ENCODE results near the gene TMEM45B. TPM values are rescaled to one million over a fixed set of nuclear protein-coding genes. Genes with fewer than 3 reads are reported as not detected.

The TMEM45B gene
- total RNA-seq, 1 donor from 2014 or later: not detected

DNA sequence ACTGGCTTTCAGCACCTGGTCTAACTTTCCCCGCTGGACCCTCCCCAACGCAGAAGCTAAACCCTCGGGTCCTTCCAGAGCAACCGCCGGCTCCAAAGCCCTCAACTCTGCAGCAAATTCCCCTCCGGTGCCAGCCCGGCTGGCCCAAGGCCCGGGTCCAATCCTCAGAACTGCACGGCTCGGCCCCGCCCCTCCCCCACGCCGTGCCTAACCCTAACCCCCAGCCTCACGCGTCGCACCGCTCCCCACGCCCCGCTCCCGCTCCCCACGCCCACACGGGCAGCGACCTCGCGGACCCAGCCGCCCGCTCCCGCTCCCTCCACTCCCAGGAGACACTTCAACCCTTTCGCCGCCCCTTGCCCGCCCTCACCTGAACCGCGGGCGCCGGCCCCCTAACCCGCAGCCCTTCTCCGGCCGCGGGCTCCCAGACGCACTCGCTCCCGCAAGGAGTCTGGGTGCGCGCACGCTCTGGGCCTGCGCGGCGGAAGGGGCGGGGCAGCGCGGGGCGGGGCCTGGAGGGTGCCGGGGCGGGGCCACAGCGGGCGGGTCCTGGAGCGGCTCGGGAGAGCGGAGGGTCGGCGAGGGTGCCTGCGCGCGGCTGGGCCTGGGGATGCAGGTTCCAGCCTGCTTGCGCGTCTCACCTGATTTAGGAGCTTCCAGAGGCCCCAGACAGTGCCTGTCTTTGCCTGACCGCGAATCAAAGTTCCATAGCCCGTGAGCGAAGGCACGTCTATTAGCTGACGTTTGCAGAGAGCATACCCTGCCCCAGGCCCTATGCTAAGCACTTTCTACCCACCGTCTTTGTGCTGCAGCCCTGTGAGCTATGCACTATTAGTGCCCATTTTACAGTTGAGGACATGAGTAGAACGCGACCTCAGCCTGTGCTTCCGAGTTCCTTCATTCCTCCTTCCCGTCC, 79.7 kb downstream of the TMEM45B start, which contains the start of gene NFRKB:
TSS of gene NFRKB (minus strand) at position 453 of the 916 bp plus-strand sequence. CDS start 2,729 bp downstream, outside the sequence.
- no peaks in the 10 kb centered on the region for H3K27me3 Mint-ChIP-seq (ENCODE audit: low read depth)
- peak; percentile 88 for DNase-seq (ENCODE audit: low read depth, low spot score)
- H3K4me3 Mint-ChIP-seq: peak within 1 kb of the TSS; percentile 94
- peaks cover 26% of the 10 kb centered on the region for H3K4me1 Mint-ChIP-seq
- TF ChIP-seq, protein P1, sequence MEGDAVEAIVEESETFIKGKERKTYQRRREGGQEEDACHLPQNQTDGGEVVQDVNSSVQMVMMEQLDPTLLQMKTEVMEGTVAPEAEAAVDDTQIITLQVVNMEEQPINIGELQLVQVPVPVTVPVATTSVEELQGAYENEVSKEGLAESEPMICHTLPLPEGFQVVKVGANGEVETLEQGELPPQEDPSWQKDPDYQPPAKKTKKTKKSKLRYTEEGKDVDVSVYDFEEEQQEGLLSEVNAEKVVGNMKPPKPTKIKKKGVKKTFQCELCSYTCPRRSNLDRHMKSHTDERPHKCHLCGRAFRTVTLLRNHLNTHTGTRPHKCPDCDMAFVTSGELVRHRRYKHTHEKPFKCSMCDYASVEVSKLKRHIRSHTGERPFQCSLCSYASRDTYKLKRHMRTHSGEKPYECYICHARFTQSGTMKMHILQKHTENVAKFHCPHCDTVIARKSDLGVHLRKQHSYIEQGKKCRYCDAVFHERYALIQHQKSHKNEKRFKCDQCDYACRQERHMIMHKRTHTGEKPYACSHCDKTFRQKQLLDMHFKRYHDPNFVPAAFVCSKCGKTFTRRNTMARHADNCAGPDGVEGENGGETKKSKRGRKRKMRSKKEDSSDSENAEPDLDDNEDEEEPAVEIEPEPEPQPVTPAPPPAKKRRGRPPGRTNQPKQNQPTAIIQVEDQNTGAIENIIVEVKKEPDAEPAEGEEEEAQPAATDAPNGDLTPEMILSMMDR (conservative IDR thresholded peaks at IDR 0.05): no peak
- peak within 1 kb of the TSS; percentile 64 for H3K27ac Mint-ChIP-seq (ENCODE audit: unreplicated experiment)
- no peaks in the 10 kb centered on the region for H3K9me3 Mint-ChIP-seq
- peaks cover 11% of the 10 kb centered on the region for H3K36me3 Mint-ChIP-seq (ENCODE audit: low read depth)

DNA sequence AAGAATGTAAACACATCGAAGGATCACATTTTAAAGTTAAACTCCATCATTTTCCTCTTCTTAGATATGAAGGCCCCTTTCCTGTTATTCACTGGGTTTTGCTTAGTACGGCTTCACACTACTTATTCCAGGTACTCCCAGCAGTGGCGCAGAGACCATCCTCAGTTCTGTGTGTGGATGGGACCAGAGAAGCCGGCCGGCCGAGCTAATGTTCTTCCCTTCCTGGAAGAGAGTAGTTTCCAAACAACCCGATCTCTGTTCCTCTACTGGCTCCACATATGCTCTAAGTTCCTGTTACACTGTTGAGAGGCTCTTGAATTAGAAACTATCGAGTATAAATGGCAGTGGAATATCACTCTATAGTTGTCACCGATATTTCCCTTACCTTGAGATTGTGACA, 80.4 kb downstream of the TMEM45B start:
- no peaks in the 10 kb centered on the region for H3K9me3 Mint-ChIP-seq
- H3K4me3 Mint-ChIP-seq: peak overlapping the region; percentile 94
- TF ChIP-seq, protein P1 (conservative IDR thresholded peaks at IDR 0.05): no peak
- no peak for DNase-seq (ENCODE audit: low read depth, low spot score)
- peaks cover 11% of the 10 kb centered on the region for H3K36me3 Mint-ChIP-seq (ENCODE audit: low read depth)
- H3K4me1 Mint-ChIP-seq: peaks cover 26% of the 10 kb centered on the region
- H3K27ac Mint-ChIP-seq (ENCODE audit: unreplicated experiment): no peak overlapping the region
- no peaks in the 10 kb centered on the region for H3K27me3 Mint-ChIP-seq (ENCODE audit: low read depth)

DNA sequence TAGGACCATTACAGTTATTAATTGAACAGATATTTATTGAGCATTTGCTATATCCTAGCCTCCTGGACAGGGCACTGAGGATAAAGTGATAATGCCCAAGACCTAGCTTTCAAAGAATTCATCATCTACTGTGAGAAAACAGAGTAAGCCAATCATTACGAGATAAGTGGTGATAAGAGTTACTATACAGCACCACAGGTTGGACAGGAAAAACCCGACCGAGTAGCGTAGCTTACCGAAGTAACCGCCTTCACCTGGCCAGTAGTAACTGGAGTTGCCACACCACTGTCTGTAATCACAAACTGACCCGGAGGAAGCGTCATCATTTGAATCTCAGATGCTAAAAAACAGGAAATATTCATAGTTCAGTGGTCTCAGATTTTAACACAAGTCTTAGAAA, 89.8 kb downstream of the TMEM45B start:
- no peaks in the 10 kb centered on the region for H3K27me3 Mint-ChIP-seq (ENCODE audit: low read depth)
- H3K36me3 Mint-ChIP-seq (ENCODE audit: low read depth): peaks cover 18% of the 10 kb centered on the region
- DNase-seq (ENCODE audit: low read depth, low spot score): no peak
- no peak overlapping the region for H3K4me3 Mint-ChIP-seq
- H3K27ac Mint-ChIP-seq (ENCODE audit: unreplicated experiment): no peak overlapping the region
- no peaks in the 10 kb centered on the region for H3K4me1 Mint-ChIP-seq
- H3K9me3 Mint-ChIP-seq: no peaks in the 10 kb centered on the region
- TF ChIP-seq, protein P1 (conservative IDR thresholded peaks at IDR 0.05): no peak

Other genes starting within 250 kb of the TMEM45B start
- 56.9 and 58.6 TPM in 2 replicates for gene NFRKB, start 79.7 kb downstream of the TMEM45B start, total RNA-seq
- gene PRDM10, start 187.0 kb downstream of the TMEM45B start, total RNA-seq: 18.5 and 20.1 TPM in 2 replicates

All from neural crest cell (in vitro differentiated cells).